HL-60 (cell line): ENCODE results near the gene SHISA8.

Source experiments
- GABPA ChIP-seq: IDR thresholded peaks from 2 replicates; pipeline ENCODE4 v1.6.1; 2012; ENCODE audit warnings: low read depth
- TF ChIP-seq, protein P1 (sequence below): IDR thresholded peaks from one replicate; pipeline ENCODE4 v1.5.1; 2011; ENCODE audit warnings: low read length, control low read depth, inconsistent platforms; ENCODE audit not compliant: insufficient read depth

DNA sequence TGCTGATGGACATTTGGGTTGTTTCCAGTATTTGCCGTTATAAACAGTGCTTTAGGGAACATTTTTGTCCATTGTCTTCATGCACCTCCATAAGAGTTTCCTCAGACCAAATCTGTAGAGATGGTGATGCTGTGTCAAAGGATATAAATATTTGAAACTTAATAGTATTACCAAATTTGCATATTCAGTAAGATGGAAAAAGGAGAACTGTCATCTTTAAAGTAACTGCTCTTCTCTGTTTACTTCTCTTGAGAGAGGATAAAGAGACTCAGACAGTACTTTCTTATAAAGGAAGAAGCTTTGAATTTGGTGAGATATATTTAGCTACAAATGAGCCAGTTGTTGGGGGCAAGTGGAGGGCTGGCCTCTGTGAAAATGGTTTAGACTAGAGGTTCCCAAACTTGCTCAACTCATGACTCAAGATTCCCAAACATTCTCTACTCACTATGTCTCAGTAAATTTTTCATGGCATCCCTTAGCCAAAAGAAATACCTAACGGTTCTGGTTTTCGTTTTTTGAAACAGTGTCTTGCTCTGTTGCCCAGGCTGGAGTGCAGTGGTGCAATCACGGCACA, 26.2 kb downstream of the SHISA8 start:
- no peak for TF ChIP-seq GABPA
- TF ChIP-seq, protein P1, sequence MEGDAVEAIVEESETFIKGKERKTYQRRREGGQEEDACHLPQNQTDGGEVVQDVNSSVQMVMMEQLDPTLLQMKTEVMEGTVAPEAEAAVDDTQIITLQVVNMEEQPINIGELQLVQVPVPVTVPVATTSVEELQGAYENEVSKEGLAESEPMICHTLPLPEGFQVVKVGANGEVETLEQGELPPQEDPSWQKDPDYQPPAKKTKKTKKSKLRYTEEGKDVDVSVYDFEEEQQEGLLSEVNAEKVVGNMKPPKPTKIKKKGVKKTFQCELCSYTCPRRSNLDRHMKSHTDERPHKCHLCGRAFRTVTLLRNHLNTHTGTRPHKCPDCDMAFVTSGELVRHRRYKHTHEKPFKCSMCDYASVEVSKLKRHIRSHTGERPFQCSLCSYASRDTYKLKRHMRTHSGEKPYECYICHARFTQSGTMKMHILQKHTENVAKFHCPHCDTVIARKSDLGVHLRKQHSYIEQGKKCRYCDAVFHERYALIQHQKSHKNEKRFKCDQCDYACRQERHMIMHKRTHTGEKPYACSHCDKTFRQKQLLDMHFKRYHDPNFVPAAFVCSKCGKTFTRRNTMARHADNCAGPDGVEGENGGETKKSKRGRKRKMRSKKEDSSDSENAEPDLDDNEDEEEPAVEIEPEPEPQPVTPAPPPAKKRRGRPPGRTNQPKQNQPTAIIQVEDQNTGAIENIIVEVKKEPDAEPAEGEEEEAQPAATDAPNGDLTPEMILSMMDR: no peak
